GM12864 (cell line): Measurements from ENCODE around the gene ST13.
"Not testable (repeated sequence)": the region's sequence is repeated elsewhere in the genome, so short reads cannot be mapped to it uniquely, and the experiment has no call there.

ENCODE experiments used
- DNase-seq: peaks from one replicate; pipeline ENCODE4 v3.0.0-alpha.2; 2011; ENCODE audit warnings: low read depth
- H3K4me3 ChIP-seq: 2 replicates; pipeline ENCODE4 v1.5.1; 2011; ENCODE audit warnings: mild to moderate bottlenecking, low read depth, low read length, control low read depth
- CTCF ChIP-seq: IDR thresholded peaks from 2 replicates; pipeline ENCODE4 v1.5.1; 2011; ENCODE audit warnings: low read depth, mild to moderate bottlenecking, moderate library complexity, low read length, control low read depth, inconsistent platforms; ENCODE audit errors: missing control alignments

The ST13 gene

GRCh38 chr22:40878922-40879321 lies 22.5 kb upstream of the ST13 start:
- TF ChIP-seq CTCF, result no peak
- no peak overlapping the region for H3K4me3 ChIP-seq
- DNase-seq, result no peak

GRCh38 chr22:40877488-40877887 lies 21.0 kb upstream of the ST13 start:
- no peak for TF ChIP-seq CTCF
- H3K4me3 ChIP-seq, result no peak overlapping the region
- no peak for DNase-seq

- H3K4me3 ChIP-seq, result no peak overlapping the region
- no peak for TF ChIP-seq CTCF
- no peak for DNase-seq
These were observed 20.5 kb upstream of the ST13 start for GRCh38 chr22:40876907-40877306.

GRCh38 chr22:40875111-40875510 lies 18.7 kb upstream of the ST13 start:
- DNase-seq, result no peak
- TF ChIP-seq CTCF, result no peak
- H3K4me3 ChIP-seq, result no peak overlapping the region

GRCh38 chr22:40874016-40874415 lies 17.6 kb upstream of the ST13 start:
- no peak overlapping the region for H3K4me3 ChIP-seq
- TF ChIP-seq CTCF, result no peak
- no peak for DNase-seq

GRCh38 chr22:40868379-40868778 lies 11.9 kb upstream of the ST13 start:
- not testable (repeated sequence) for H3K4me3 ChIP-seq, DNase-seq

- H3K4me3 ChIP-seq, result no peak overlapping the region
- TF ChIP-seq CTCF, result no peak
- DNase-seq, result no peak
These were observed 10.7 kb upstream of the ST13 start for GRCh38 chr22:40867109-40867508.

- DNase-seq, result no peak
- H3K4me3 ChIP-seq, result no peak overlapping the region
- TF ChIP-seq CTCF, result no peak
These were observed 6.1 kb upstream of the ST13 start for GRCh38 chr22:40862537-40862936.
